KOPT-K1 (cell line): ENCODE data around the gene L3MBTL4.

Source experiments
- H3K27ac ChIP-seq: fragments of 200-600 bp; sonication (generic); 2 replicates; pipeline ENCODE4 v1.5.1; 2016; ENCODE audit warnings: antibody characterized with exemption, mild to moderate bottlenecking, low read depth, low read length; ENCODE audit not compliant: poor library complexity, severe bottlenecking
- H3K36me3 ChIP-seq: fragments of 200-600 bp; sonication (generic); 2 replicates; pipeline ENCODE4 v1.5.1; 2017; ENCODE audit warnings: antibody characterized with exemption, mild to moderate bottlenecking, low read length, moderate library complexity; ENCODE audit not compliant: insufficient read depth
- H3K9me3 ChIP-seq: fragments of 200-600 bp; sonication (generic); 2 replicates; pipeline ENCODE4 v1.5.1; 2017; ENCODE audit warnings: antibody characterized with exemption, low read length, mild to moderate bottlenecking; ENCODE audit not compliant: insufficient read depth, poor library complexity, severe bottlenecking

L3MBTL4 gene

GRCh38 chr18:6001867-6002266, 412.8 kb downstream of the L3MBTL4 start:
- no peak overlapping the region for H3K27ac ChIP-seq
- H3K36me3 ChIP-seq, result no peaks in the 10 kb centered on the region
- no peaks in the 10 kb centered on the region for H3K9me3 ChIP-seq

DNA sequence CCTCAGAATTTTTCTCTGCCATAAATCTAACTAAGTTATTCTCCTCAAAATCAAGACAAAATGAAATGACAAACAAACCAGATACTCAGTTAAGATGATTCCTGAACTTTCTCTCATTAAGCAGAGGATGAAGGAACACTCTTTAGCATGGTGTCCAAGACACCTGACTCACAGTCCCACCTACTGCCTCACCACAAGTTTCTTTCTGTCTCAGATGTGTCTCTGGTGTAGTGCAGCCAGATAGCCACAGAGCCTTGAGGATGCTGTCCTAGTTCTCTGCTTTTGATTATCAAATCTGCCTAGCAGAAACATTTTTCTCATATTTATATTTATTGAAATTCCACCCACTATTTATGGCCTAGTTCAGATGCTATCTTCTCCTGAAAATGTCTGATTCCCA, 415.8 kb downstream of the L3MBTL4 start:
- H3K9me3 ChIP-seq, result no peaks in the 10 kb centered on the region
- H3K27ac ChIP-seq, result no peak overlapping the region
- H3K36me3 ChIP-seq, result no peaks in the 10 kb centered on the region

GRCh38 chr18:5998166-5998881, 416.4 kb downstream of the L3MBTL4 start:
- Histone ChIP-seq H3K36me3 (no peaks in the 10 kb centered on the region), H3K9me3 (no peaks in the 10 kb centered on the region), H3K27ac (no peak overlapping the region)

DNA sequence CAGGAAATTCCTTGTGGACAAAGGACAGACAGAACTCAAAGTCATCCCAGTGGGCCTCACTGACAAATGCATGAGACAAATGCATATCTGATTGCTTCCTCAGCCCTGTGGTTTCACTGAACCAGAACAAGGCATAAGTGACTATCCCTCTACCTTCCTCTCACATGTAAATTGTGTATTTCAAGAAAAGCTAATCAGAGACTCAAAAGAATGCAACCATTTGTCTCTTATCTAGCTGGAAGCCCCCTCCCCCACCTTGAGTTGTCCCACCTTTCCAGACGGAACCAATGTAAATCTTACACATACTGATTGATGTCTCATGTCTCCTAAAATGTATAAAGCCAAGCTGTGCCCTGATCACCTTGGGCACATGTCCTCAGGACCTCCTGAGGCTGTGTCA, 417.4 kb downstream of the L3MBTL4 start:
- no peaks in the 10 kb centered on the region for H3K36me3 ChIP-seq
- H3K9me3 ChIP-seq, result no peaks in the 10 kb centered on the region
- H3K27ac ChIP-seq, result no peak overlapping the region

DNA sequence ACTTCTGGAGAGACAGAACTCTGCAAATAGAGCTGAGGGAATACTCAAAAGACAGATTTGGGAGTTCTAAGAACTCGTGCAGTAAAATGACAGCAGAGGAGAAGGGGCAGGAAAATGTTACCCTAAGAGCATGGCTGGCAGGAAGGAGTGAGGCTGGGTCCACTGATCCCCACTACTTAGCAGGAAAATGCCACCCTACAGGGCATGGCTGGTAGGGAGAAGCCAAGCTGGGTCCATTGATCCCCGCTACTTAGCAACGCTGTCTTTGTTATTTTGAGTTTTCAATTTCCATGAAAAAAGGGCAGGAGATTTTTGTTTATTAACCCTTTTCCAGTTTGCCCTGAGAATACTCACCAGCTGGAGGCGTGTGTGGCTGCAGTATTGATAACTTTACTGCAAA, 419.1 kb downstream of the L3MBTL4 start:
- Histone ChIP-seq H3K27ac (no peak overlapping the region), H3K36me3 (no peaks in the 10 kb centered on the region), H3K9me3 (no peaks in the 10 kb centered on the region)

DNA sequence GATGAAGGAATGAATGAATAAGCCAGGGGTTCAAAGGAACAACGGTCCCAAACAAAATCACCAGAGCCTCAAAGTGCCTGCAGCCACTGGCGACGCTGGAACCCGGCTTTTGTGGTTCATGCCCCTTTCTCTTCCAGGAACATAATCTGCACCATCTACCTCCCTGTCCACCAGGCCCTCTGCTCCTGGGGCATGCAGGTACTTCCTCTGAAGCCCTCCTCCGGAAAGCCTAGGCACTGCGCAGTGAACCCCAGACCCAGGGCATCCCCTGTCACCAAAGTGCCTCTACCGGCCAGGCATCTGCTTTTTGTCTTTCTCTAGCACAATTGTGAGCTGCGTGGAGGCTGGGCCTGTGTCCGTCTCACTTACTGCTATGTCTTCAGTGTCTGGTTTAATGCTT, 420.8 kb downstream of the L3MBTL4 start:
- Histone ChIP-seq H3K36me3 (no peaks in the 10 kb centered on the region), H3K27ac (no peak overlapping the region), H3K9me3 (no peaks in the 10 kb centered on the region)

DNA sequence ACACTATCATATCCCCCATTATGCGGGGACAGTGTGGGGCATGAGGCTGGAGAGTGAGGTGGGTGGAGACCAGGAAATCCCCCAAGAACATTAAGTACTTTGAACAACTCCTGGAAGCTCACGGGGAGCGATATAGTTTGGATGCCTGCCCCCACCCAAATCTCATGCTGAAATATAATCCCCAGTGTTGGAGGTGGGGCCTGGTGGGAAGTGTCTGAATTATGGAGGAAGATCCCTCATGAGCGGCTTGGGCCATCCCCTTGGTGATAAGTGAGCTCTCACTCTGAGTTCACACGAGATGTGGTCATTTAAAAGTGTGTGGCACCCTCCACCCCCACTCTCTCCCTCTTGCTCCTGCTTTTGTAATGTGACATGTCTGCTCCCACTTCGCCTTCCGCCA, 422.3 kb downstream of the L3MBTL4 start:
- H3K9me3 ChIP-seq, result no peaks in the 10 kb centered on the region
- H3K27ac ChIP-seq, result no peak overlapping the region

GRCh38 chr18:5987249-5987648, 427.5 kb downstream of the L3MBTL4 start:
- Histone ChIP-seq H3K36me3 (no peaks in the 10 kb centered on the region), H3K27ac (no peak overlapping the region), H3K9me3 (no peaks in the 10 kb centered on the region)

More for the DNA sequence above, 422.3 kb downstream of the L3MBTL4 start:
- H3K36me3 ChIP-seq, result no peaks in the 10 kb centered on the region

DNA sequence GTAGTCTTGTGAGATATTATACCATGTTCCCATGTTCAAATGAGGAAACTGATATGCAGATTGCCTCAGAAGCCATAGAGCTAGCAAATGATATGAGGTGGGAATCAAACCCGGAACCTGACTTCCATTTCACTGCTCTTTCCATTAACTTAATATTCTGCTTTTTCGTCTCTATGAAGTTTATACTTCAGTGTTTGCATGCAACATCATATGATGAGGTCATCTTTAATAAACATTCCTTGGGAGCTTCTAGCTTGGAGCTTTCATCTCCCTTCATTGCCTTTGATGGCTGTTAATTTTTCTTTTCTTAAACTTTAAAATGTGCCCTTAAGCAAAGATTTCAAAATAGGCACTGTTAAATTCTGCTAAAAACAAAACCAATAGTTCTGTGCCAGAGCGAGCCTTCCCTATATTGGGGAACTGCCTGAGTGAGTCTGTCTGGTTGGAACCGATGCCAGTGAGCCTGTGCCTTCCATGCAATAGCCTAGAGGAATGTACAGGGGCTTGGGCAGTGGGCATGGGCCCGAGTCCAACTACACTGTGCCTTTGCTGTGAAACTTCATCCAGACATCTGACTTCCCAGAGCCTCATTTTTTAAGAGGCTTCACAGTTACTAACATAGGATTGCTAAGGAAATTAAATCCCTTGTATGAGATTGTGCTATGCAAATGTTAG, 428.3 kb downstream of the L3MBTL4 start:
- H3K36me3 ChIP-seq, result no peaks in the 10 kb centered on the region
- H3K27ac ChIP-seq, result no peak overlapping the region
- no peaks in the 10 kb centered on the region for H3K9me3 ChIP-seq

GRCh38 chr18:5984245-5984644, 430.5 kb downstream of the L3MBTL4 start:
- Histone ChIP-seq H3K36me3 (no peaks in the 10 kb centered on the region), H3K9me3 (no peaks in the 10 kb centered on the region), H3K27ac (no peak overlapping the region)

GRCh38 chr18:5983488-5983887, 431.2 kb downstream of the L3MBTL4 start:
- Histone ChIP-seq H3K9me3 (no peaks in the 10 kb centered on the region), H3K27ac (no peak overlapping the region), H3K36me3 (no peaks in the 10 kb centered on the region)

GRCh38 chr18:5982332-5982731, 432.4 kb downstream of the L3MBTL4 start:
- H3K36me3 ChIP-seq, result no peaks in the 10 kb centered on the region
- H3K27ac ChIP-seq, result no peak overlapping the region

DNA sequence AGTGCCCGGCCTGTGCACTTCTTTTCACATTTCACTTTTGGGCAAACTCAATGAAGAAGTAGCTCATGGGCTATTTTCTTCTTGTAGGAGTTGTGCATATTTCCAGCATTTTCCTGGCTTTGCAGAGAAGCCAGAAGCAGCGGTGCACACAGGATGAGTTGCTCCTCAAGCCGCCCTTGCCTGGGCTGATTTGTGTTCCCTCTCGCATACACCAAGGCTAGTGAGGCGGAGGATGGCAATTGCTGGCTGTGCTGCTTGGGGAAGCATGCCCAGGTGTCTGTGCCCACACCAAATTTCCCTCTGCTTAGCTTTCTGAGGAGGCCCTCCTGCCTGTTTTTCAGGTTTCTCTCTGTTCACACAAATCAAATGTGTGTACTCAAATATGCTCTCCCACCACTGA, 434.0 kb downstream of the L3MBTL4 start:
- Histone ChIP-seq H3K9me3 (no peaks in the 10 kb centered on the region), H3K36me3 (no peaks in the 10 kb centered on the region), H3K27ac (no peak overlapping the region)

More at GRCh38 chr18:5982332-5982731, 432.4 kb downstream of the L3MBTL4 start:
- H3K9me3 ChIP-seq, result no peaks in the 10 kb centered on the region

- Histone ChIP-seq H3K36me3 (no peaks in the 10 kb centered on the region), H3K27ac (no peak overlapping the region), H3K9me3 (no peaks in the 10 kb centered on the region)
Measured at GRCh38 chr18:5979971-5980457, 434.7 kb downstream of the L3MBTL4 start.

- Histone ChIP-seq H3K9me3 (no peaks in the 10 kb centered on the region), H3K27ac (no peak overlapping the region), H3K36me3 (no peaks in the 10 kb centered on the region)
Measured at GRCh38 chr18:5979176-5979888, 435.4 kb downstream of the L3MBTL4 start.
